Astrocyte of the hippocampus (primary cell): ENCODE measurements around the gene HADHB.

ENCODE experiments used
- DNase-seq: peaks from one replicate; pipeline ENCODE4 v3.0.0; 2011; ENCODE audit warnings: low read depth, low spot score

HADHB gene

DNA sequence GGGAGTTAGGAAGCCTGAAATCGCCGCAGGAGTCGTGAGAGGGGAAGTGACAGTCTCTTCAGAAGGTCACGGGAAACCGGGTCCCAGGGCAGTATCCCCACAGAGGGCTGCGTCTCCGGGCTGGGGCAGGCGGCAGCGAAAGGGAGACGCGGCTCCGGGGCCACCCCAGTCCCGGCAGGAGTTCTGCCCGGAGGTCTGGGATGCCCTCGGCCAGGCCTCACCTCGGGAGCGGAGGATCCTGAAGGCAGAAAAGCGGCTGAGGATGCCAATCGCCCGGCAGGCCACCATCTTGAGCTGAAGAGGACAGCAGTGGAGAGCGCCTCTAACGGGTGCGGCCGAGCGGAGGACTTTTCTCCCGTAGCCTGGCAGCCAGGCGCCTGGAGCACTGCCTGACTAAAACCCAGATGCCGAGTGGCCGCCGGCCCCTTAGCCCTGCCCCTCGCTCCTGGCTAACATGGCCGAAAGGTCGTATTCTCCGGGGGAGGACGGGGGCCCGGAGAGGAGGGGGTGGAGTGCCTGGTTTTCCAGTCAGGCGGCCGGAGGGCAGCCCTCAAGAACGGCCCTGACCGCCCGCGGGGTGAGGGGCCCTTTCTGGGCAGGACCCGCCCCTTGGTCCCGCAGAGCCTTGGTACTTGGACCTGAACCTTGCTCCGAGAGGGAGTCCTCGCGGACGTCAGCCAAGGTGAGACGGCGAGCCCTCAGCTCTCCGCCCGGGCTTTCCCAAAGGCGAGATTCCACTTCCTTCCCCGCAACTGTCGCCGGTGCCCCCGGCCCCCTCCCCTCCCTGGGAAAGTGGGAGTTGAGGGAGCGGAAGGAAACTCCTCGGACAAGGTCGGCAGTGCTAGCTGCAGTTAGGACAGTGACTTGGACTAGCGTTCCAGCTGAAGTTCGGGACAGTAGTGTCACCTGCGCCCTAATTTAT is at the start of gene HADHB, which contains the start of gene HADHA:
TSS of gene HADHB (plus strand) at position 631 of the 922 bp plus-strand sequence. CDS start 9,316 bp downstream, outside the sequence.
TSS of gene HADHA (minus strand) at position 324 of the 922 bp plus-strand sequence. CDS start at position 288, 36 bp downstream.
- peak; percentile 95 for DNase-seq

DNA sequence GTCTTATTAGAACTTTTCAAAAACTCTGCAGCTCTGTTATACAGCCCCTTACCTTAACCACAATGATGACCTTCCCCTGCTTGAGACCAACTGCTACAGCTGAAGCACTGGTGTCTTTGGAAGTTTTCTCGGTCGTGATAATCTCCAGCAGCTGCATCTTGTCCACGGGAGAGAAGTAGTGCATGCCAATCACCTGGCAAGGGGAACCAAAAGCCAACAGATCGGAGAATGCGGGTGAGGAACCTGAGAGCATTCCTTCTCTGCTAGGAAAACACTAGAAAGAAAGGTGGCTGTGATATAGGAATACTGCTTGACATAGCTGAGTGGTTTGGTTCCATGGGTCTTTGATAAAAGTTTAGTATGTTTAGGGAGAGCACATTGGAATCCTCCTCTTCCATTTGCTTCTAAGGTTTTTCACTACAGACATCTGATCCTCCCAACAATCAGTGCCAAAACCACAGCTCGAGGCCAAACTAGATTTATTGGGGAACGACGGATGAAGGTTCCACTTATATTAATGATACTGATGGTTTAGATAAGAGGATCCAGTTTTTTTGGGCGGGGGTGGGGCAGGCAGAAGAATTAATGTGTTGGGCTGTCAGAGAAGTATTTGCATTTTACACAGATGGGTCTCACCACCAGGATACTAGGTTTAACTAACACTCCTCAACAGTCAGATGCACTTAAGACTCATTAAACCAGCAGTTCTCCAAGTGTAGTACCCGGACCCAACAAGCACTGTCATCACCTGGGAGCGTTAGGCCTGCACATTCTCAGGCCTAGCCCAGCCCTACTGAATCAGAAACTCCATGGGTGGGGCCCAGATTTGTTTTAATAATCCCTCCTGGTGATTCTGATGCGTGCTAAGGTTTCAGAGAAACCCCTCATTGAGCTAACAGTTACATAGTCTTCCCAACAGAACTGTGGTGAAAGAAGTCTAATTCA is 49.4 kb upstream of the HADHB start:
- no peak for DNase-seq

- no peak for DNase-seq
Observed at GRCh38 chr2:26196683-26197418, 47.9 kb upstream of the HADHB start.

DNA sequence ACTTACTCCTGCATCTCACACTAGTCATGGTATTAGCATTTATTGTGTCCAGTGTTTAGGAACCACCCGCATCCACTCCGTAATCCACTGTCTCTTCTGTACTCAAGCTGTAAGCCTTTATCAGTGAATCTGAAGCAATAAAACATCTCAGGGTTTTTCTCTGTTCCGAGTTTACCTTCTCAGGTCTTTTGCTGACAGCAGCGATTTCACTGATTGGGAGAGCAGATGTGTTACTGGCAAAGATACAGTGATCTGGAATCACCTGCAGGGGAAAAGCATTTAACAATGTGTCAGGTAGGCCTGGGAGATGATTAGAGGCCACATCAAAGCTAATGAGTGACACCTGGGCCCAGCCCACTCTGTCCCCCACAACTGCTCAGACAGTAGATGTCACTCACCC is 47.2 kb upstream of the HADHB start:
- no peak for DNase-seq

- no peak for DNase-seq
Observed at GRCh38 chr2:26202981-26203490, 41.7 kb upstream of the HADHB start.

- DNase-seq, result no peak
Observed at GRCh38 chr2:26203906-26204305, 40.8 kb upstream of the HADHB start.

- no peak for DNase-seq
Observed at GRCh38 chr2:26212011-26212410, 32.7 kb upstream of the HADHB start.

GRCh38 chr2:26214759-26215158 is 30.0 kb upstream of the HADHB start:
- no peak for DNase-seq

DNA sequence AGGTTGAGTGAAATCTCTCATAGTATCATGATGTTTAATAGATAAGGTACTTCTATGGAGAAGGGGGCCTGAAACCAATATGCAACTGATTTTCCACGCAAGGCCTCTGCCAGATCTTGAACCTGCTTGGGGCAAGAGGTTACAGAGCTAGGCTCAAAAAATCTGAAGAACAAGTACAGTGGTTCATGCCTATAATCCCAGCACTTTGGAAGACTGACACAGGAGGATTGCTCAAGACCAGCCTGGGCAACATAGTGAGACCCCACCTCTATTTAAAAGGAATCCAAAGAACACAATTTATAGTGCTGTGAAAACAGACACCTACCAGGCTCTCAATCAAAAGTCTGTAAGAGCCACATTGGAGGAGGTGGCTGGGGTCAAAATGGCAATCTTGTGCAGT is 28.9 kb upstream of the HADHB start:
- no peak for DNase-seq

- DNase-seq, result no peak
Observed at GRCh38 chr2:26216587-26216986, 28.2 kb upstream of the HADHB start.

DNA sequence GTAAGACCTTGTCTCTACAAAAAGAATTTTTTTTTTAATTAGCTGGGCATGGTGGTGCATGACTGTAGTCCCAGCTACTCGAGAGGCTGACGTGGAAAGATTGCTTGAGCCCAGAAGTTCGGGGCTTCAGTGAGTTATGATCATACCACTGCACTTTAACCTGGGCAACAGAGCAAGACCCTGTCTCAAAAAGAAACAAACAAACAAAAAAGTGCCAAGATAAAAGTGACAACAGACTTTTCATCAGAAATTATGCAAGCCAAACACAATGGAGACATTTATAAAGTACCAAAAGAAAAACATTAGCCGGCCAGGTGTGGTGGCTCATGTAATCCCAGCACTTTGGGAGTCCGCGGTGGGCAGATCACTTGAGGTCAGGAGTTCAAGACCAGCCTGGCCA is 27.0 kb upstream of the HADHB start:
- no peak for DNase-seq

- DNase-seq, result no peak
Observed at GRCh38 chr2:26223018-26223417, 21.7 kb upstream of the HADHB start.

GRCh38 chr2:26224095-26224494 is 20.6 kb upstream of the HADHB start:
- no peak for DNase-seq

DNA sequence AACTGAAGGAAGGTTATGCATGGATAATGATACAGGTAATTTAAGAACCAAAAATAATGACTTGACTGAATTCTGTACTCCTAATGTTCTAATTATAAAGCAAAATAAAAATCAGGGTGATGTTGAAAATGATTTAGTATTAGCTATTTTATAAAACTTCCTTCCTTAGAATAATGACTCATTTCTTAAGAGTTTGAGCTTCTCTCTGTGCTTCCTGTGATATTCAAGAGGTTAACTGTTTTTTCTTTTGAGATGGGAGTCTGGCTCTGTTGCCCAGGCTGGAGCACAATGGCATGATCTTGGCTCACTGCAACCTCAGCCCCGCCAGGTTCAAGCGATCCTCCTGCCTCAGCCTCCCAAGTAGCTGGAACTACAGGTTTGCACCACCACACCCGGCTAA is 15.1 kb upstream of the HADHB start:
- DNase-seq, result no peak

- DNase-seq, result no peak
Observed at GRCh38 chr2:26230806-26231205, 13.9 kb upstream of the HADHB start.

- DNase-seq, result peak; percentile 7
Observed at GRCh38 chr2:26235089-26235488, 9.7 kb upstream of the HADHB start.

- no peak for DNase-seq
Observed at GRCh38 chr2:26237868-26238267, 6.9 kb upstream of the HADHB start.

DNA sequence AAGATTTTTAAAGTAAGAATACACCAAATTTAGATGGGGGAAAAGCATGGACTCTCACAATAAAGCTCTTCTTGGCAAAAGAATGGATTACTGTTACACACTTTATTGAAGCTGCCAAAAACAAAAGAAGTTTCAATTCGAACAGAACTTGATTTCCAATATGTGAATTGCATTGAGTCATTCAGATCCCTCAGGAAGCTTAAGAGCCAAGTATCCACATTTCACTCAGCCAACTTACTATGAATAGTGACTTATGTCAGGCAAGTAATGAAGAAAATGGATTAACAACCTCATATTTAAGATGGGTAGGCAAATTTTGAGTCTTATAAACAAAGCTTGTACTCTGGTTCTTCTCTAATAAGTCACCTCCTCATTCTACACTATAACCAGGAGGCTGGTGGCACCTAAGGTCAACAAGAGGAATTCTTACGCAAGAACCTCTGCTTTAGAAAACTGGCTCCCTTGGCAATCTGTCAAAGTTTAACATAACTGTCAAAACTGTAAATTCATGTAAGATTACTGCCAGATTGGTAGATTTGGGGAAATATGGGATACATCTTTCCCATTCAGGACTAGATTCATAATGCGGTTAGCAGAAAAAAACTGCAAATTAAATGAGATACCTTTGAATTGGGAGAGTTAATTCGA is 6.3 kb upstream of the HADHB start:
- DNase-seq, result no peak

DNA sequence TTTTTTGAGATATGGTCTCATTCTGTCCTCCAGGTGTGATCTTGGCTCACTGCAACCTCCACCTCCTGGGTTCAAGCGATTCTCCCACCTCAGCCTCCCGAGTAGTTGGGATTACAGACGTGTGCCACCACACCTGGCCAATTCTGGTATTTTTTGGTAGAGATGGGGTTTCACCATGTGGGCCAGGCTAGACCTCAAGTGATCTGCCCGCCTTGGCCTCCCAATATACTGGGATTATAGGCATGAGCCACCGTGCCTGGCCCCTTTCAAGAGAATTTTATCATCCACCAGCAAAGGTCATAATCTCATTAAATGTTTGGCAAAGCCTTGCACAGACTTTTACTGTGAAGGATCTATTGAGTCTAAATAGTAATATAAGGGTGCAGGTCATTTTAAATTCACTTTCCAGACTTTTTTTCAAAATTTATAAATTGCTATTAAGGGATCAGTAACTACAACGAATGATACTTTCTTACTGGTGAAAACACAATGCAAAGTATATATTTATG is 2.8 kb upstream of the HADHB start:
- DNase-seq, result no peak

- DNase-seq, result peak; percentile 47
Observed at GRCh38 chr2:26243470-26244308, 1.1 kb upstream of the HADHB start.
